Gastroesophageal sphincter (tissue), 4 donors: Measurements from ENCODE around the gene AP2A2. TPM values are rescaled to one million over a fixed set of nuclear protein-coding genes. Genes with fewer than 3 reads are reported as not detected.

Experiments used
- ATAC-seq: fragments of 150-250 bp; one replicate; pipeline ENCODE4 v1.9.1; 2016; ENCODE audit warnings: mild to moderate bottlenecking, moderate library complexity
- H3K27ac ChIP-seq, 4 donors: fragments of 200-600 bp; sonication (generic) in 3 of 4; 1 replicate in 3 of 4; 2 replicates in 1 of 4; pipeline ENCODE4 v1.5.1; 2016 to 2019
- H3K27me3 ChIP-seq: fragments of 200-600 bp; sonication (generic); one replicate; pipeline ENCODE4 v1.5.1; 2019
- H3K36me3 ChIP-seq, 2 donors: fragments of 200-600 bp; sonication (generic); one replicate each; pipeline ENCODE4 v1.5.1; 2019; ENCODE audit warnings: control low read depth in 1 of 2
- H3K4me1 ChIP-seq, 3 donors: fragments of 200-600 bp; sonication (generic); 1 replicate in 2 of 3; 2 replicates in 1 of 3; pipeline ENCODE4 v1.5.1; 2016 to 2019; ENCODE audit warnings: control low read depth in 2 of 3
- H3K4me3 ChIP-seq, 2 donors: fragments of 200-600 bp; sonication (generic); one replicate each; pipeline ENCODE4 v1.5.1; 2019; ENCODE audit warnings: mild to moderate bottlenecking in 1 of 2, moderate library complexity in 1 of 2
- H3K9me3 ChIP-seq, 3 donors: fragments of 200-600 bp; sonication (generic); one replicate each; pipeline ENCODE4 v1.5.1; 2017 to 2019; ENCODE audit warnings: control low read depth in 2 of 3
- EP300 ChIP-seq: sonication (generic); formaldehyde crosslinking; IDR thresholded peaks from one replicate; pipeline ENCODE4 v1.6.1; 2017; ENCODE audit warnings: antibody characterized with exemption, mild to moderate bottlenecking
- POLR2A ChIP-seq, 2 donors: fragments of 450-650 bp; IDR thresholded peaks; one replicate each; pipeline ENCODE4 v1.6.1; 2017; ENCODE audit warnings: antibody characterized with exemption in 2 of 2, mild to moderate bottlenecking in 2 of 2, moderate library complexity in 1 of 2
- POLR2AphosphoS5 ChIP-seq: sonication (generic); formaldehyde crosslinking; IDR thresholded peaks from one replicate; pipeline ENCODE4 v1.6.1; 2017; ENCODE audit warnings: antibody characterized with exemption
- WGBS, 2 donors: methylation state at CpG; one replicate each; pipeline ENCODE4 v1.1.5; 2018; ENCODE audit warnings: low coverage in 1 of 2; 5-methylcytosine and 5-hydroxymethylcytosine counted together
- total RNA-seq, 4 donors: library from RNA; depleted of rRNA; stranded (reverse); fragments of >200 nt; gene quantifications; one replicate each; pipeline ENCODE4 v1.1.0, GENCODE V29; 2016
- TF ChIP-seq, protein P1 (sequence below), 4 experiments: fragments of 200-600 bp in 2 of 4; fragments of 450-650 bp in 2 of 4; sonication (generic) in 1 of 4; IDR thresholded peaks; one replicate each; pipeline ENCODE4 v1.5.1; 2017 to 2019; ENCODE audit warnings: antibody characterized with exemption in 4 of 4, mild to moderate bottlenecking in 2 of 4, moderate library complexity in 2 of 4

AP2A2 gene
- total RNA-seq, 4 donors from 2014 or later: 47.9 to 88.5 (median 61.6) TPM

GRCh38 chr11:1028291-1028540 lies 102.5 kb downstream of the AP2A2 start:
- no peak for ATAC-seq
- H3K36me3 ChIP-seq: peaks cover 0 to 8% of the 10 kb centered on the region in 2 donors
- no peak overlapping the region for H3K27ac ChIP-seq
- H3K4me1 ChIP-seq: no peaks in the 10 kb centered on the region
- H3K4me3 ChIP-seq: no peak overlapping the region
- peaks cover 6% of the 10 kb centered on the region for H3K27me3 ChIP-seq
- TF ChIP-seq POLR2AphosphoS5: no peak
- TF ChIP-seq, protein P1, sequence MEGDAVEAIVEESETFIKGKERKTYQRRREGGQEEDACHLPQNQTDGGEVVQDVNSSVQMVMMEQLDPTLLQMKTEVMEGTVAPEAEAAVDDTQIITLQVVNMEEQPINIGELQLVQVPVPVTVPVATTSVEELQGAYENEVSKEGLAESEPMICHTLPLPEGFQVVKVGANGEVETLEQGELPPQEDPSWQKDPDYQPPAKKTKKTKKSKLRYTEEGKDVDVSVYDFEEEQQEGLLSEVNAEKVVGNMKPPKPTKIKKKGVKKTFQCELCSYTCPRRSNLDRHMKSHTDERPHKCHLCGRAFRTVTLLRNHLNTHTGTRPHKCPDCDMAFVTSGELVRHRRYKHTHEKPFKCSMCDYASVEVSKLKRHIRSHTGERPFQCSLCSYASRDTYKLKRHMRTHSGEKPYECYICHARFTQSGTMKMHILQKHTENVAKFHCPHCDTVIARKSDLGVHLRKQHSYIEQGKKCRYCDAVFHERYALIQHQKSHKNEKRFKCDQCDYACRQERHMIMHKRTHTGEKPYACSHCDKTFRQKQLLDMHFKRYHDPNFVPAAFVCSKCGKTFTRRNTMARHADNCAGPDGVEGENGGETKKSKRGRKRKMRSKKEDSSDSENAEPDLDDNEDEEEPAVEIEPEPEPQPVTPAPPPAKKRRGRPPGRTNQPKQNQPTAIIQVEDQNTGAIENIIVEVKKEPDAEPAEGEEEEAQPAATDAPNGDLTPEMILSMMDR (IDR thresholded peaks at IDR 0.05): no peak
- no peak for TF ChIP-seq POLR2A (IDR thresholded peaks at IDR 0.05)
- no peak for TF ChIP-seq EP300
- no peaks in the 10 kb centered on the region for H3K9me3 ChIP-seq
- WGBS, 2 donors: no CpG with 5 or more reads among the region's 17 CpGs

- no peak for ATAC-seq
- WGBS, 2 donors: no CpG with 5 or more reads among the region's 14 CpGs
Observed at GRCh38 chr11:1028616-1029015, 102.9 kb downstream of the AP2A2 start.

GRCh38 chr11:1029051-1029450 lies 103.4 kb downstream of the AP2A2 start:
- Histone ChIP-seq H3K9me3 (no peaks in the 10 kb centered on the region), H3K27me3 (peaks cover 6% of the 10 kb centered on the region), H3K4me3 (no peak overlapping the region), H3K36me3 (peaks cover 0 to 6% of the 10 kb centered on the region in 2 donors), H3K4me1 (no peaks in the 10 kb centered on the region), H3K27ac (no peak overlapping the region)
- ATAC-seq: no peak
- TF ChIP-seq POLR2A (IDR thresholded peaks at IDR 0.05): no peak
- TF ChIP-seq EP300: no peak
- TF ChIP-seq, protein P1 (IDR thresholded peaks at IDR 0.05): no peak
- TF ChIP-seq POLR2AphosphoS5: no peak
- 76% methylated on average over 6 of the region's 25 CpGs; no CpG with 5 or more reads in 1 of the 2 donors for WGBS, 2 donors

More at GRCh38 chr11:1028616-1029015, 102.9 kb downstream of the AP2A2 start:
- no peaks in the 10 kb centered on the region for H3K9me3 ChIP-seq
- no peak for TF ChIP-seq POLR2AphosphoS5
- TF ChIP-seq EP300: no peak
- TF ChIP-seq, protein P1 (IDR thresholded peaks at IDR 0.05): no peak
- no peak for TF ChIP-seq POLR2A (IDR thresholded peaks at IDR 0.05)
- no peak overlapping the region for H3K27ac ChIP-seq
- peaks cover 6% of the 10 kb centered on the region for H3K27me3 ChIP-seq
- peaks cover 0 to 8% of the 10 kb centered on the region in 2 donors for H3K36me3 ChIP-seq
- no peak overlapping the region for H3K4me3 ChIP-seq
- H3K4me1 ChIP-seq: no peaks in the 10 kb centered on the region

- H3K9me3 ChIP-seq: no peaks in the 10 kb centered on the region
- 10% methylated on average over 2 of the region's 16 CpGs; no CpG with 5 or more reads in 1 of the 2 donors for WGBS, 2 donors
- H3K27me3 ChIP-seq: peaks cover 12% of the 10 kb centered on the region
- H3K4me3 ChIP-seq: no peak overlapping the region
- H3K36me3 ChIP-seq: peaks cover 0 to under 1% of the 10 kb centered on the region in 2 donors
- TF ChIP-seq POLR2A (IDR thresholded peaks at IDR 0.05) (no peak), EP300 (no peak), POLR2AphosphoS5 (no peak)
- TF ChIP-seq, protein P1 (IDR thresholded peaks at IDR 0.05): no peak
- no peaks in the 10 kb centered on the region for H3K4me1 ChIP-seq
- ATAC-seq: no peak
- H3K27ac ChIP-seq: no peak overlapping the region
Observed at GRCh38 chr11:1029654-1030053, 104.0 kb downstream of the AP2A2 start.

DNA sequence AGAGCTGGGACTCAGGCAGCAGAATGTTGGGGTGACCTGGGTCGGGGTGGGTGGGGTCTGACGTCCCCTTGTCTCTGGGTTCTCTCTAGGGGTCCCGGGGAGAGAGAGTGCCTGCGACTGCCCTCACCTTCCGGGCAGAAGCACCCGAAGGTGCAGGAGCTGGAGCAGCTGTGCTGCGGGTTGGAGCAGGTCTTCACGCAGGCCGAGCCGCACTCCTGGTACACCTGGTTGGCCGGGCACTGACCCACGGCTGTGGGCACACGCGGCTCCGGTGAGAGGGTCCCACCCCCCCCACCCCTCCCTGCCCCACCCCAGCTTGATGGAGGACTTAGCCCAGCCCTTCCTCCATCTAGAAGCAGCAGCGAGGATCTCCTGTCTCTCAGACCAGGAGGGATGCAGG lies 104.4 kb downstream of the AP2A2 start:
- Histone ChIP-seq H3K36me3 (no peaks in the 10 kb centered on the region), H3K4me3 (no peak overlapping the region), H3K4me1 (no peaks in the 10 kb centered on the region), H3K9me3 (no peaks in the 10 kb centered on the region), H3K27me3 (peaks cover 16% of the 10 kb centered on the region), H3K27ac (no peak overlapping the region)
- TF ChIP-seq POLR2AphosphoS5 (no peak), POLR2A (IDR thresholded peaks at IDR 0.05) (no peak), EP300 (no peak)
- TF ChIP-seq, protein P1 (IDR thresholded peaks at IDR 0.05): no peak
- no peak for ATAC-seq
- WGBS, 2 donors: no CpG with 5 or more reads among the region's 16 CpGs
